Heart right ventricle (tissue), 16 donors: ENCODE results near the gene GTF2A1. TPM values are rescaled to one million over a fixed set of nuclear protein-coding genes. Genes with fewer than 3 reads are reported as not detected.

ENCODE experiments used
- ATAC-seq, 8 donors: fragments of 200-7000 bp; cut with Tn5 transposase; one replicate each; pipeline ENCODE4 v1.9.1; 2020; ENCODE audit warnings: mild to moderate bottlenecking in 8 of 8, moderate library complexity in 8 of 8, moderate number of reproducible peaks in 1 of 8
- DNase-seq, 2 donors: peaks; one replicate each; pipeline ENCODE4 v3.0.0-alpha.2; 2020
- H3K27ac ChIP-seq, 10 donors: fragments of 200-600 bp; sonication (generic) in 2 of 10; one replicate each; pipeline versions ENCODE4 v1.5.0 to v1.8.0; 2020 to 2022; ENCODE audit warnings: mild to moderate bottlenecking in 3 of 10
- H3K27me3 ChIP-seq, 7 donors: fragments of 200-600 bp; one replicate each; pipeline ENCODE4 v1.8.0; 2021 to 2022; ENCODE audit warnings: mild to moderate bottlenecking in 2 of 7
- H3K36me3 ChIP-seq, 9 donors: fragments of 200-600 bp; sonication (generic) in 1 of 9; one replicate each; pipeline versions ENCODE4 v1.5.0 to v1.8.0; 2020 to 2022; ENCODE audit warnings: mild to moderate bottlenecking in 2 of 9
- H3K4me1 ChIP-seq, 9 donors: fragments of 200-600 bp; sonication (generic) in 1 of 9; one replicate each; pipeline versions ENCODE4 v1.5.0 to v1.8.0; 2020 to 2022; ENCODE audit warnings: mild to moderate bottlenecking in 4 of 9
- H3K4me3 ChIP-seq, 10 donors: fragments of 200-600 bp; sonication (generic) in 2 of 10; one replicate each; pipeline versions ENCODE4 v1.5.0 to v1.8.0; 2020 to 2022; ENCODE audit warnings: mild to moderate bottlenecking in 7 of 10, moderate library complexity in 2 of 10
- H3K9me3 ChIP-seq, 11 donors: fragments of 200-600 bp in 10 of 11; sonication (generic) in 2 of 11; one replicate each; pipeline versions ENCODE4 v1.5.0 to v1.8.0; 2013 to 2022; ENCODE audit warnings: mild to moderate bottlenecking in 2 of 11, control low read depth in 1 of 11, moderate library complexity in 1 of 11
- CTCF ChIP-seq, 9 donors: fragments of 200-600 bp; sonication (generic) in 2 of 9; IDR thresholded peaks; one replicate each; pipeline versions ENCODE4 v1.5.0 to v1.8.0; 2021 to 2022; ENCODE audit warnings: antibody characterized with exemption in 9 of 9, mild to moderate bottlenecking in 5 of 9, moderate library complexity in 1 of 9
- WGBS, 2 donors: extraction: QIAGEN DNeasy Blood & Tissue Kit; methylation state at CpG; one replicate each; pipeline ENCODE4 v1.1.7; 2013; ENCODE audit warnings: inconsistent platforms in 1 of 2; 5-methylcytosine and 5-hydroxymethylcytosine counted together
- intact Hi-C, 10 donors: fragments of 100-400 bp; cut with DNase I; formaldehyde crosslinking; loops; one replicate each; pipeline versions ENCODE4 v1.11.1 to v1.14.2; 2022
- polyA plus RNA-seq, 2 donors: library from polyadenylated mRNA; stranded (reverse); fragments of 200-250 nt; gene quantifications; one replicate each; pipeline ENCODE4 v1.2.3, GENCODE V29; 2013
- total RNA-seq, 10 donors: library from RNA; stranded (reverse); fragmentation: NEBNext Ultra II Directional in 3 of 10; extraction: Animal tissue kit (Norgen Biotek cat#: 25700) in 3 of 10; gene quantifications; one replicate each; pipeline versions ENCODE4 v1.2.1 to v1.2.4, GENCODE V29; 2021 to 2023
- donor health status: Arrhythmogenic right ventricular cardiomyopathy.
- donor health status: ischemic (EF 13 %, LVEDD 7.1; RV severe dilation, severe dysfunction).
- donor health status: healthy with polysubstance abuse.
- donor health status: DM: no; HTN: yes; CAD: no.
- donor health status: DM: no; HTN: no; CAD: no.
- donor health status: ischemic (EF 25% LVEDD 6.9; RV normal size, moderate dysfunction).
- donor health status: ischemic (EF 25% LVEDD 5.7; RV mildly dilated, moderate dysfunction).
- donor health status: healthy.
- donor health status: DM: yes; HTN: yes; CAD: no.
- donor health status: Ischemic cardiomyopathy.
- donor health status: ischemic (EF 35%, LVEDD 5.7; RV mildly dilated, moderate dysfunction).
- donor health status: nonischemic (EF 11% LVEDD 7.7; RV severe dilation, severe dysfunction).
- donor health status: DM: yes; HTN: yes; CAD: no.
- donor health status: PGD.
- donor health status: ischemic (EF 29% LVEDD 5.4; RV normal size, mild dysfunction).
- donor health status: nonischemic (EF 23%, LVEDD 6.1; RV moderate dilation, normal function).

The GTF2A1 gene
- total and polyA plus RNA-seq, 12 donors, result 4.3 to 28.3 (median 22.2) TPM

- peak overlapping the region in 4 of 10 donors; percentile 19 to 24 (median 22) for H3K4me3 ChIP-seq
- TF ChIP-seq CTCF (IDR thresholded peaks at IDR 0.05), result no peak
- peak overlapping the region in 5 of 10 donors; percentile 5 to 80 (median 14) for H3K27ac ChIP-seq
These were observed 43.5 kb downstream of the GTF2A1 start for GRCh38 chr14:81177225-81177624.

GRCh38 chr14:81176241-81176640, 44.5 kb downstream of the GTF2A1 start:
- intact Hi-C loops, result loop anchor here in 1 of 10 donors (10.0 kb wide), 1 partner anchor 221 kb away; the partner anchor contains the start of gene TSHR
- H3K36me3 ChIP-seq, result peaks cover 0 to 32% (median 0%) of the 10 kb centered on the region in 9 donors
- H3K27ac ChIP-seq, result peak overlapping the region in 4 of 10 donors; percentile 5 to 80 (median 36)
- no peaks in the 10 kb centered on the region for H3K9me3 ChIP-seq
- DNase-seq, result peak in 1 of 2 donors; percentile 39
- ATAC-seq, result peak in 2 of 8 donors; percentile 54 to 58
- H3K27me3 ChIP-seq, result no peaks in the 10 kb centered on the region
- TF ChIP-seq CTCF (IDR thresholded peaks at IDR 0.05), result no peak
- peaks cover 0 to 48% (median 0%) of the 10 kb centered on the region in 9 donors for H3K4me1 ChIP-seq
- no peak overlapping the region for H3K4me3 ChIP-seq
- WGBS, 2 donors, result 91 to 96% methylated on average over 3 of the region's 3 CpGs

More at GRCh38 chr14:81177225-81177624, 43.5 kb downstream of the GTF2A1 start:
- H3K4me1 ChIP-seq, result peaks cover 0 to 44% (median 9%) of the 10 kb centered on the region in 9 donors
- peaks cover 0 to 39% (median 0%) of the 10 kb centered on the region in 9 donors for H3K36me3 ChIP-seq
- WGBS, 2 donors, result 89 to 98% methylated on average over 1 of the region's 1 CpG
- H3K27me3 ChIP-seq, result no peaks in the 10 kb centered on the region
- intact Hi-C loops, result loop anchor here in 1 of 10 donors (10.0 kb wide), 1 partner anchor 222 kb away; the partner anchor contains the start of gene TSHR
- DNase-seq, result no peak
- H3K9me3 ChIP-seq, result no peaks in the 10 kb centered on the region
- no peak for ATAC-seq

- intact Hi-C loops, result loop anchor here in 6 of 10 donors (5.0 to 10.0 kb wide), 3 partner anchors 44 to 218 kb away; partner anchors contain the start of gene TSHR (in 1 of the 6)
- DNase-seq (no peak), ATAC-seq (no peak)
- Histone ChIP-seq H3K36me3 (peaks cover 0 to 6% (median 0%) of the 10 kb centered on the region in 9 donors), H3K4me1 (peaks cover 0 to 48% (median 8%) of the 10 kb centered on the region in 9 donors), H3K27me3 (no peaks in the 10 kb centered on the region), H3K9me3 (no peaks in the 10 kb centered on the region), H3K4me3 (no peak overlapping the region), H3K27ac (no peak overlapping the region)
- WGBS, 2 donors, result 85 to 87% methylated on average over 3 of the region's 3 CpGs
- TF ChIP-seq CTCF (IDR thresholded peaks at IDR 0.05), result no peak
These were observed 47.9 kb downstream of the GTF2A1 start for GRCh38 chr14:81172881-81173280.

- H3K4me3 ChIP-seq, result no peak overlapping the region
- no peaks in the 10 kb centered on the region for H3K9me3 ChIP-seq
- peaks cover 0 to under 1% (median 0%) of the 10 kb centered on the region in 9 donors for H3K36me3 ChIP-seq
- DNase-seq (no peak), ATAC-seq (no peak)
- intact Hi-C loops, result loop anchor here in 6 of 10 donors (5.0 to 10.0 kb wide), 3 partner anchors 45 to 218 kb away; partner anchors contain the start of gene TSHR (in 1 of the 6)
- peaks cover 0 to 42% (median 8%) of the 10 kb centered on the region in 9 donors for H3K4me1 ChIP-seq
- H3K27me3 ChIP-seq, result no peaks in the 10 kb centered on the region
- TF ChIP-seq CTCF (IDR thresholded peaks at IDR 0.05), result no peak
- no peak overlapping the region for H3K27ac ChIP-seq
- WGBS, 2 donors, result 79 to 88% methylated on average over 2 of the region's 2 CpGs
These were observed 48.4 kb downstream of the GTF2A1 start for GRCh38 chr14:81172353-81172752.
